HG02571 (cell line): ENCODE measurements around the gene TRIM25.
A peak's percentile ranks its signal among the peaks of the same experiment; 100 is the strongest.
"Not testable (repeated sequence)": the region's sequence is repeated elsewhere in the genome, so short reads cannot be mapped to it uniquely, and the experiment has no call there.

Experiments
- ATAC-seq: cut with Tn5 transposase; IDR thresholded peaks from one replicate; pipeline ENCODE4 v1.9.1; 2021; ENCODE audit warnings: mild to moderate bottlenecking, moderate library complexity; ENCODE audit not compliant: unreplicated experiment

Gene TRIM25

GRCh38 chr17:56913867-56914580, at the start of gene TRIM25:
TSS of gene TRIM25 (minus strand) at chr17:56914049. CDS start at chr17:56913988, 61 bp downstream.
- ATAC-seq: peak; percentile 73

- peak; percentile 93 for ATAC-seq
These were observed 47.0 kb upstream of the TRIM25 start, which contains the start of gene COIL for GRCh38 chr17:56960596-56961538. TSS of gene COIL (minus strand) at chr17:56961050. CDS start at chr17:56961019, 31 bp downstream.

- no peak for ATAC-seq
These were observed 43.1 kb upstream of the TRIM25 start for GRCh38 chr17:56956992-56957391.

GRCh38 chr17:56949595-56949994, 35.7 kb upstream of the TRIM25 start:
- ATAC-seq: no peak

- no peak for ATAC-seq
These were observed 34.6 kb upstream of the TRIM25 start for GRCh38 chr17:56948491-56948890.

- no peak for ATAC-seq
These were observed 33.9 kb upstream of the TRIM25 start for GRCh38 chr17:56947741-56948140.

GRCh38 chr17:56945938-56946505, 32.2 kb upstream of the TRIM25 start:
- no peak for ATAC-seq

GRCh38 chr17:56943505-56944125, 29.8 kb upstream of the TRIM25 start:
- ATAC-seq: no peak

GRCh38 chr17:56939869-56940484, 26.1 kb upstream of the TRIM25 start:
- ATAC-seq: no peak

- ATAC-seq: not testable (repeated sequence)
These were observed 24.4 kb upstream of the TRIM25 start for GRCh38 chr17:56938206-56938605.

GRCh38 chr17:56937687-56938086, 23.8 kb upstream of the TRIM25 start:
- ATAC-seq: no peak

- no peak for ATAC-seq
These were observed 23.0 kb upstream of the TRIM25 start for GRCh38 chr17:56936697-56937322.

- no peak for ATAC-seq
These were observed 21.6 kb upstream of the TRIM25 start for GRCh38 chr17:56935461-56935860.

- ATAC-seq: no peak
These were observed 20.4 kb upstream of the TRIM25 start for GRCh38 chr17:56934280-56934679.

- ATAC-seq: no peak
These were observed 20.0 kb upstream of the TRIM25 start for GRCh38 chr17:56933868-56934267.

GRCh38 chr17:56933151-56933745, 19.4 kb upstream of the TRIM25 start:
- no peak for ATAC-seq

GRCh38 chr17:56930739-56931337, 17.0 kb upstream of the TRIM25 start:
- no peak for ATAC-seq

GRCh38 chr17:56929362-56929969, 15.6 kb upstream of the TRIM25 start:
- ATAC-seq: no peak

GRCh38 chr17:56928586-56928985, 14.7 kb upstream of the TRIM25 start:
- ATAC-seq: no peak
